Tibial artery (tissue), 4 donors: ENCODE data around the gene TMX4.

Source experiments
- DNase-seq, 2 donors: peaks; one replicate each; pipeline ENCODE4 v3.0.0-alpha.2; 2019
- H3K27ac ChIP-seq, 2 donors: fragments of 200-600 bp; sonication (generic) in 1 of 2; 1 replicate in 1 of 2; 2 replicates in 1 of 2; pipeline ENCODE4 v1.5.1; 2018 to 2019; ENCODE audit warnings: mild to moderate bottlenecking in 1 of 2
- H3K27me3 ChIP-seq, 2 donors: fragments of 200-600 bp; sonication (generic) in 1 of 2; one replicate each; pipeline versions ENCODE4 v1.5.1 to v1.6.0; 2016 to 2019
- H3K36me3 ChIP-seq, 3 donors: fragments of 200-600 bp; sonication (generic) in 2 of 3; one replicate each; pipeline ENCODE4 v1.5.1; 2016 to 2019; ENCODE audit warnings: mild to moderate bottlenecking in 2 of 3
- H3K4me1 ChIP-seq, 4 donors: fragments of 200-600 bp; sonication (generic) in 2 of 4; 1 replicate in 3 of 4; 2 replicates in 1 of 4; pipeline ENCODE4 v1.5.1; 2016 to 2019
- H3K4me3 ChIP-seq, 2 donors: fragments of 200-600 bp; sonication (generic) in 1 of 2; 1 replicate in 1 of 2; 2 replicates in 1 of 2; pipeline ENCODE4 v1.5.1; 2018 to 2019; ENCODE audit warnings: mild to moderate bottlenecking in 2 of 2
- H3K9me3 ChIP-seq, 3 donors: fragments of 200-600 bp; sonication (generic) in 1 of 3; one replicate each; pipeline ENCODE4 v1.5.1; 2016 to 2019
- intact Hi-C: fragments of 100-400 bp; cut with DNase I; formaldehyde crosslinking; loops from one replicate; pipeline ENCODE4 v1.15.0; 2023; ENCODE audit warnings: low total_unique reads
- TF ChIP-seq, protein P1 (sequence below), 2 experiments: fragments of 200-600 bp in 1 of 2; fragments of 450-650 bp in 1 of 2; IDR thresholded peaks; one replicate each; pipeline ENCODE4 v1.5.1; 2017 to 2019; ENCODE audit warnings: antibody characterized with exemption in 2 of 2, mild to moderate bottlenecking in 1 of 2, moderate library complexity in 1 of 2

TMX4 gene

DNA sequence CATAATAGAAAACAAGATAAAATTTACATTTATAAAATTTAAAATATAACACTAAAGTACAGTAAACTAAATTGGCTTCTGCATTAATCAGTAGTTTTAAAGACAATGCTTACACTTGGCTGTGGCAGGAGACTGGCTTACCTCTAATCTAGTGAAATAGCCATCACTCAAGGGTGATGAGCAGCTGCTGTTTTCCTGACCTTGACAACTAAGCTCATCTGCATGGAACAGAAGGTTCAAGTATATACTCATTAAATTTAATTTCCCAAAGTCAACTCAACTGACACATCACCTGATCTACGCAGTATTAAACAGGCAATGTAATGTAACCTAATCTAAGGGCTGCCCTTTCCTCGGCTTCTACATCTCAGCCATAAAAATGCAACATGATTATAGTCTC is 14.5 kb downstream of the TMX4 start:
- intact Hi-C loops, result no loop called here

DNA sequence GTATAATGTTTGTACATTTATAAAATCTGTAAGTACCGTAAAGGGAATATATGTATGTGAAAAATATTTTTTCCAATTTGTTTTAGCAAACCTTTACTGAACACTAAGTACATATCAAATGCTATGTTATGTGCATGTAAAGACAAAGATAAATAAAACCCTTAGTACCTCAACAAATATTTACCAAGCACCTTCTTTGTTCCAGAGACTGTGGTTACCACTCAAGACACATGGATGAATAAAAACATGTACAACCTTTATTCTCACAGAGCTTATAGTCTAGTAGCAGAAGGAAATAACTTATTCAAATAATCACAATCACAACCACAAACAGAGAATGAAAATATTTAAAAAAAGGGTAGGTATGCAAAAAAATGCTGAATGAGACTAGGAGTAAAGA is 17.5 kb downstream of the TMX4 start:
- Histone ChIP-seq H3K9me3 (no peaks in the 10 kb centered on the region), H3K4me1 (no peaks in the 10 kb centered on the region), H3K27ac (no peak overlapping the region), H3K27me3 (no peaks in the 10 kb centered on the region), H3K36me3 (peaks cover 30 to 66% (median 33%) of the 10 kb centered on the region in 3 donors), H3K4me3 (no peak overlapping the region)
- intact Hi-C loops, result no loop called here
- TF ChIP-seq, protein P1, sequence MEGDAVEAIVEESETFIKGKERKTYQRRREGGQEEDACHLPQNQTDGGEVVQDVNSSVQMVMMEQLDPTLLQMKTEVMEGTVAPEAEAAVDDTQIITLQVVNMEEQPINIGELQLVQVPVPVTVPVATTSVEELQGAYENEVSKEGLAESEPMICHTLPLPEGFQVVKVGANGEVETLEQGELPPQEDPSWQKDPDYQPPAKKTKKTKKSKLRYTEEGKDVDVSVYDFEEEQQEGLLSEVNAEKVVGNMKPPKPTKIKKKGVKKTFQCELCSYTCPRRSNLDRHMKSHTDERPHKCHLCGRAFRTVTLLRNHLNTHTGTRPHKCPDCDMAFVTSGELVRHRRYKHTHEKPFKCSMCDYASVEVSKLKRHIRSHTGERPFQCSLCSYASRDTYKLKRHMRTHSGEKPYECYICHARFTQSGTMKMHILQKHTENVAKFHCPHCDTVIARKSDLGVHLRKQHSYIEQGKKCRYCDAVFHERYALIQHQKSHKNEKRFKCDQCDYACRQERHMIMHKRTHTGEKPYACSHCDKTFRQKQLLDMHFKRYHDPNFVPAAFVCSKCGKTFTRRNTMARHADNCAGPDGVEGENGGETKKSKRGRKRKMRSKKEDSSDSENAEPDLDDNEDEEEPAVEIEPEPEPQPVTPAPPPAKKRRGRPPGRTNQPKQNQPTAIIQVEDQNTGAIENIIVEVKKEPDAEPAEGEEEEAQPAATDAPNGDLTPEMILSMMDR (IDR thresholded peaks at IDR 0.05), result no peak
- no peak for DNase-seq

More for the DNA sequence above, 14.5 kb downstream of the TMX4 start:
- Histone ChIP-seq H3K4me3 (no peak overlapping the region), H3K9me3 (no peaks in the 10 kb centered on the region), H3K4me1 (no peaks in the 10 kb centered on the region), H3K27me3 (no peaks in the 10 kb centered on the region), H3K27ac (no peak overlapping the region), H3K36me3 (peaks cover 11 to 44% (median 13%) of the 10 kb centered on the region in 3 donors)
- DNase-seq, result no peak
- TF ChIP-seq, protein P1 (IDR thresholded peaks at IDR 0.05), result no peak

DNA sequence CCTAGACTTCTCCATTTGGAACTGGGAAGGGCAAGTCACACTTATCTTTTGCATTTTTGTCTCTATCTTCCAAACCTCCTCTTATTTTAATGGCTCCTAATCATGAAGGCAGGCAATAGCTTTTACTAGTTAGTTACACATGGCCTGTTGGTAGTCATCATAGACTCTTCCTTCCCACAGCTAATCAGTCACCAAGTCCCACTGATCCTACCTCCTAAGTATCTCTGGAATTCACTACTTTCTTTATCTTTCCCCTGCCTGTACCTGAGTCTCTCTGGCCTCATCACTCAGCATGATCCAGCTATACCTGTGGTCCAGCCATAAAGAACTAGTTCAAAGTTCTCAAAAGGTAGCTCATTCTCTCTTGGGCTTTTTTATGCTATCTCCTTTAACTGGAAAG is 18.8 kb downstream of the TMX4 start:
- Histone ChIP-seq H3K27ac (no peak overlapping the region), H3K36me3 (peaks cover 39 to 76% (median 45%) of the 10 kb centered on the region in 3 donors), H3K4me1 (no peaks in the 10 kb centered on the region), H3K27me3 (no peaks in the 10 kb centered on the region), H3K4me3 (no peak overlapping the region), H3K9me3 (no peaks in the 10 kb centered on the region)
- no peak for DNase-seq
- TF ChIP-seq, protein P1 (IDR thresholded peaks at IDR 0.05), result no peak
- intact Hi-C loops, result no loop called here

DNA sequence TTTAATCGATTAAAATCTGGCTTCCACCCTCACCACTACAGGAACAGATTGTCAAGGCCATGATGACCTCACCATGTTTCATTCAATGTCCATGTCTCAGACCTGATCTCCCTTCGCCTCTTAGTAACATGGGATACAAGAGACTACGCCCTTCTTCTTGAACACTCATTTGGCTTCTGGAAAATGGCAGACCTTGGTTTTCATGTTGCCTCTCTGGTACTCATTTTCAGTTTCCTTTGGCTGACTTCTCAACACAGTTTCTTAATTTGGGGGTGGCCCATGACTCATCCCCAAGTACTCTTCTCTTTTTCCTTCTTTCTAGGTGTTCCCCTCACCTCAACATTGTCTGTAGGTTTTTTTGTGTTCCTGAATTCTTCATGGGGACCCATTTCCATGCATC is 22.7 kb downstream of the TMX4 start:
- DNase-seq, result no peak
- H3K36me3 ChIP-seq, result peaks cover 69 to 90% (median 72%) of the 10 kb centered on the region in 3 donors
- intact Hi-C loops, result no loop called here

DNA sequence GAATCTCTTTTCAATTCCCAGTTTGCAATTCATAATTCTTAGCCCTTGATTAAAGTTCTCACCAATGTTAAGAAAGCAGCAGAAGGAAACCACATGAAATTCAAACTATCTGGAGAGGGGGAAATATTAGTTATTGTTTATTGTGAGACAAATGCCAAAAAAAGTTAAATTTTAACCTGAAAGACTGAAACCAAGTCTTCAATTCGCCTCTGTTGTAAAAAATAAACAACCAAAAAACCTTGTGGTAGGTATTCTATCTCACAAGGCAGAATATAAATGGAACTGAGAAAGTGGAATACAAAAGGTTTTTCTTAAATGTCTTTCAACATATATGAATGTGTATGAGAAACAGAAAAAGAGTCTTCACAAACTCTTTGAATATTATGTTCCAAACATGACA is 24.8 kb downstream of the TMX4 start:
- TF ChIP-seq, protein P1 (IDR thresholded peaks at IDR 0.05), result no peak
- no peak overlapping the region for H3K27ac ChIP-seq
- H3K4me1 ChIP-seq, result no peaks in the 10 kb centered on the region
- no peak overlapping the region for H3K4me3 ChIP-seq
- peaks cover 62 to 82% (median 66%) of the 10 kb centered on the region in 3 donors for H3K36me3 ChIP-seq
- DNase-seq, result no peak
- no peaks in the 10 kb centered on the region for H3K27me3 ChIP-seq
- H3K9me3 ChIP-seq, result peaks cover 0 to 9% (median 0%) of the 10 kb centered on the region in 3 donors
- intact Hi-C loops, result no loop called here

More for the DNA sequence above, 22.7 kb downstream of the TMX4 start:
- no peaks in the 10 kb centered on the region for H3K4me1 ChIP-seq
- H3K4me3 ChIP-seq, result no peak overlapping the region
- H3K9me3 ChIP-seq, result peaks cover 0 to 9% (median 0%) of the 10 kb centered on the region in 3 donors
- no peaks in the 10 kb centered on the region for H3K27me3 ChIP-seq
- TF ChIP-seq, protein P1 (IDR thresholded peaks at IDR 0.05), result no peak
- H3K27ac ChIP-seq, result no peak overlapping the region

DNA sequence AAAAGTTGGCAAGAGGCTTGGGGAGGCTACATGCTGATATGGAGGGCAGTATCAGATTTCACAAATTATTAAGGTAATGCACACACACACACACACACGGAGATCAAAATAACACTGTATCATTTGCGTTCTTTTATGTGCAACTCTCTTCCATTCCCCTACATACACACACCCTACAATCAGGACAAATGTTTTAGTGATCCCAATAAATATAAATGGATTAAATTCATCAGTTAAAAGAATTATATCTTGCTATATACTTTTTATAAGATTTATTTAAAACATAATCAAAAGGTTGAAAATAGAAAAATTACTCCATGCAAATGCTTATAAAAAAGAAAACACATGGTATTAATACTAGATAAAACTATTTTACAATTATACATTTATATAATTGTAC is 25.9 kb downstream of the TMX4 start:
- no peak for DNase-seq
- Histone ChIP-seq H3K27me3 (no peaks in the 10 kb centered on the region), H3K4me1 (no peaks in the 10 kb centered on the region), H3K4me3 (no peak overlapping the region), H3K27ac (no peak overlapping the region), H3K9me3 (peaks cover 0 to 9% (median 0%) of the 10 kb centered on the region in 3 donors), H3K36me3 (peaks cover 53 to 71% (median 55%) of the 10 kb centered on the region in 3 donors)
- TF ChIP-seq, protein P1 (IDR thresholded peaks at IDR 0.05), result no peak
- intact Hi-C loops, result no loop called here
